ENCODE measurements around the gene PRPS2. TPM values are rescaled to one million over a fixed set of nuclear protein-coding genes. Genes with fewer than 3 reads are reported as not detected.

The PRPS2 gene
- total RNA-seq, 1 donor from 2014 or later, result 54.0 TPM

DNA sequence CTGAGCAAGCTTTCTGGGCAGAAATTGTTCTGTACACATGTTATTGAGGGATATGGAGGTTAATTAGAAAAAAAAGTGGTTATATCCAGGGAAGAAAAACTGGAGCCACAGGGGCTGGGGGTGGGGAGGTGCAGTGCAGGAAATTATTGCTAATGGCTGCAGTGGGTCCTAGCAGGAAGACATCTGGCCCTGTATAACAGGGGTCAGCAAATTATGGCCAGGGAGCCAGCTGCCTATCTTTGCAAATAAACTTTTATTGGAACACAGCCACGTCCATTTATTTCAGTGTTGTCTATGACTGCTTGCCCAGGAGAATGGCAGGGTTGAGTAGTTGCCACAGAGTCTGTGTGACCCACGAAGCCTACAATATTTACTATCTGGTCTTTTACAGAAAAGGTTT lies 23.4 kb upstream of the PRPS2 start:
- DNase-seq (ENCODE audit: low read depth), result no peak
- TF ChIP-seq CTCF (conservative IDR thresholded peaks at IDR 0.05; ENCODE audit: low read depth, low read length), result no peak
- H3K4me3 ChIP-seq (ENCODE audit: low read depth, low read length), result no peak overlapping the region

GRCh38 chrX:12768491-12768890 lies 22.7 kb upstream of the PRPS2 start:
- TF ChIP-seq CTCF (conservative IDR thresholded peaks at IDR 0.05; ENCODE audit: low read depth, low read length), result no peak
- H3K4me3 ChIP-seq (ENCODE audit: low read depth, low read length), result no peak overlapping the region
- no peak for DNase-seq (ENCODE audit: low read depth)

GRCh38 chrX:12770440-12770839 lies 20.8 kb upstream of the PRPS2 start:
- no peak for DNase-seq (ENCODE audit: low read depth)

GRCh38 chrX:12771445-12772069 lies 19.7 kb upstream of the PRPS2 start:
- TF ChIP-seq CTCF (conservative IDR thresholded peaks at IDR 0.05; ENCODE audit: low read depth, low read length), result peak; percentile 72
- no peak for DNase-seq (ENCODE audit: low read depth)
- no peak overlapping the region for H3K4me3 ChIP-seq (ENCODE audit: low read depth, low read length)

More at GRCh38 chrX:12770440-12770839, 20.8 kb upstream of the PRPS2 start:
- peak; percentile 42 for TF ChIP-seq CTCF (conservative IDR thresholded peaks at IDR 0.05; ENCODE audit: low read depth, low read length)
- no peak overlapping the region for H3K4me3 ChIP-seq (ENCODE audit: low read depth, low read length)

- no peak overlapping the region for H3K4me3 ChIP-seq (ENCODE audit: low read depth, low read length)
- DNase-seq (ENCODE audit: low read depth), result no peak
- no peak for TF ChIP-seq CTCF (conservative IDR thresholded peaks at IDR 0.05; ENCODE audit: low read depth, low read length)
Observed at GRCh38 chrX:12777670-12778069, 13.5 kb upstream of the PRPS2 start.

DNA sequence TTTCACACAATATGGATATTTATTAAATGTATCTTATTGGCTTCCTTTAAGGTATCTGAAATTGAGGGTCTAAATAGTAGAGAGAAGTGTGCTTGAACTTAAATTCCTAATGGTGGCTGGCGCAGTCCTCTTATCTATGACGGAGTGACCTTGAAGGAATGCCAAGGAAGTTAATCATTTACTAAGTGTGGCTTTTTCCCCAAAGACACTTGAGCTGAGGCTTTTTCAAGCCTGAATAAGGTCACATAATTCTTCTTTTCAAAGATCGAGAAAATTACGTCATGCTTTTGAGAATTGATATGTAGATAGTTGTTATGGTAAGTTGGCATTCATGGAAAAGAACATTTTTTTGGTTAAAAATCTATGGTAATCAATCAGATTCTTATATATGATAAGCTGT lies 11.7 kb upstream of the PRPS2 start:
- TF ChIP-seq CTCF (conservative IDR thresholded peaks at IDR 0.05; ENCODE audit: low read depth, low read length), result no peak
- no peak for DNase-seq (ENCODE audit: low read depth)

GRCh38 chrX:12788645-12789044 lies 2.6 kb upstream of the PRPS2 start:
- TF ChIP-seq CTCF (conservative IDR thresholded peaks at IDR 0.05; ENCODE audit: low read depth, low read length), result no peak
- DNase-seq (ENCODE audit: low read depth), result no peak
- no peak overlapping the region for H3K4me3 ChIP-seq (ENCODE audit: low read depth, low read length)

More for the DNA sequence above, 11.7 kb upstream of the PRPS2 start:
- no peak overlapping the region for H3K4me3 ChIP-seq (ENCODE audit: low read depth, low read length)
